GM12891 (cell line): ENCODE data around the gene GBP3.
"Not testable (repeated sequence)": the region's sequence is repeated elsewhere in the genome, so short reads cannot be mapped to it uniquely, and the experiment has no call there.

Experiments used
- PAX5 ChIP-seq: IDR thresholded peaks from 2 replicates; pipeline ENCODE4 v1.6.1; 2011; ENCODE audit warnings: low read length, moderate library complexity, mild to moderate bottlenecking; ENCODE audit not compliant: insufficient read depth, severe bottlenecking
- POLR2A ChIP-seq: IDR thresholded peaks from 2 replicates; pipeline ENCODE4 v1.6.1; 2011; ENCODE audit warnings: low read depth, low read length, control low read depth
- POLR2AphosphoS5 ChIP-seq: IDR thresholded peaks from 2 replicates; pipeline ENCODE4 v1.6.1; 2011; ENCODE audit warnings: low read depth, low read length, control low read depth
- TAF1 ChIP-seq: IDR thresholded peaks from 2 replicates; pipeline ENCODE4 v1.6.1; 2011; ENCODE audit warnings: low read depth, low read length, control low read depth

DNA sequence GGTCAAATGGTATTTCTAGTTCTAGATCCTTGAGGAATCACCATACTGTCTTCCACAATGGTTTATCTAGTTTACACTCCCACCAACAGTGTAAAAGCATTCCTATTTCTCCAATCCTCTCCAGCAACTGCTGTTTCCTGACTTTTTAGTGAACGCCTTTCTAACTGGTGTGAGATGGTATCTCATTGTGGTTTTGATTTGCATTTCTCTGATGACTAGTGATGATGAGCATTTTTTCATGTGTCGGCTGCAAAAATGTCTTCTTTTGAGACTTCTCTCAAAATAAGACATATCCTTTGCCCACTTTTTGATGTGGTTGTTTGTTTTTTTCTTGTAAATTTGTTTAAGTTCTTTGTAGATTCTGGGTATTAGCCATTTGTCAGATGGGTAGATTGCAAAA, 6.4 kb upstream of the GBP3 start:
- not testable (repeated sequence) for TF ChIP-seq POLR2A, POLR2AphosphoS5, TAF1, PAX5
